GM23248 (cell line): ENCODE measurements around the gene SNRNP35. TPM values are rescaled to one million over a fixed set of nuclear protein-coding genes. Genes with fewer than 3 reads are reported as not detected.
"Not testable (repeated sequence)": the region's sequence is repeated elsewhere in the genome, so short reads cannot be mapped to it uniquely, and the experiment has no call there.

Experiments used
- DNase-seq: peaks from one replicate; pipeline ENCODE4 v3.0.0-alpha.2; 2015
- H2AFZ ChIP-seq: fragments of 200-600 bp; sonication (generic); 2 replicates; pipeline ENCODE4 v1.6.1; 2016; ENCODE audit warnings: antibody characterized with exemption
- H3F3A ChIP-seq: fragments of 200-600 bp; sonication (generic); 2 replicates; pipeline ENCODE4 v1.6.1; 2016; ENCODE audit warnings: mild to moderate bottlenecking, antibody characterized with exemption, mixed run types; ENCODE audit not compliant: insufficient read depth
- H3K27ac ChIP-seq: fragments of 200-600 bp; sonication (generic); 2 replicates; pipeline ENCODE4 v1.5.1; 2016; ENCODE audit warnings: mild to moderate bottlenecking
- H3K27me3 ChIP-seq: fragments of 200-600 bp; sonication (generic); replicated peaks from 2 replicates; pipeline ENCODE4 v1.6.1; 2016; ENCODE audit warnings: mild to moderate bottlenecking; ENCODE audit not compliant: insufficient read depth
- H3K36me3 ChIP-seq: fragments of 200-600 bp; sonication (generic); 2 replicates; pipeline ENCODE4 v1.6.1; 2016; ENCODE audit warnings: low read depth, mild to moderate bottlenecking
- H3K4me1 ChIP-seq: fragments of 200-600 bp; sonication (generic); 2 replicates; pipeline ENCODE4 v1.6.1; 2016; ENCODE audit warnings: mild to moderate bottlenecking; ENCODE audit not compliant: insufficient read depth
- H3K4me2 ChIP-seq: fragments of 200-600 bp; sonication (generic); one replicate; pipeline ENCODE4 v1.6.1; 2016; ENCODE audit warnings: mild to moderate bottlenecking; ENCODE audit not compliant: unreplicated experiment
- H3K4me3 ChIP-seq: fragments of 200-600 bp; sonication (generic); 2 replicates; pipeline ENCODE4 v1.5.1; 2016; ENCODE audit warnings: mild to moderate bottlenecking
- H3K79me2 ChIP-seq: fragments of 200-600 bp; sonication (generic); 2 replicates; pipeline ENCODE4 v1.6.1; 2016; ENCODE audit warnings: mild to moderate bottlenecking; ENCODE audit not compliant: insufficient read depth
- H3K9ac ChIP-seq: fragments of 200-600 bp; sonication (generic); 2 replicates; pipeline ENCODE4 v1.6.1; 2016; ENCODE audit warnings: mild to moderate bottlenecking
- H3K9me2 ChIP-seq: fragments of 200-600 bp; sonication (generic); 2 replicates; pipeline ENCODE4 v1.6.1; 2016; ENCODE audit warnings: mixed run types, mild to moderate bottlenecking, moderate library complexity; ENCODE audit not compliant: insufficient read depth
- H3K9me3 ChIP-seq: fragments of 200-600 bp; sonication (generic); one replicate; pipeline ENCODE4 v1.6.1; 2017; ENCODE audit warnings: low read depth
- H4K20me1 ChIP-seq: fragments of 200-600 bp; sonication (generic); 2 replicates; pipeline ENCODE4 v1.6.0; 2016; ENCODE audit not compliant: insufficient read depth
- EZH2 ChIP-seq: fragments of 200-600 bp; sonication (generic); IDR thresholded peaks from 2 replicates; pipeline ENCODE4 v1.6.1; 2018; ENCODE audit warnings: antibody characterized with exemption, mild to moderate bottlenecking; ENCODE audit not compliant: insufficient read depth, poor library complexity, severe bottlenecking
- EZH2phosphoT487 ChIP-seq: fragments of 200-600 bp; sonication (generic); IDR thresholded peaks from 2 replicates; pipeline ENCODE4 v1.6.1; 2018; ENCODE audit warnings: antibody characterized with exemption, moderate library complexity, mild to moderate bottlenecking, low read depth; ENCODE audit not compliant: insufficient read depth
- WGBS, 2 experiments: methylation state at CpG; one replicate each; pipeline ENCODE4 v1.1.6; 2015 to 2017; ENCODE audit warnings: low lambda C conversion rate in 2 of 2, low coverage in 1 of 2; ENCODE audit errors: missing lambda C conversion rate in 2 of 2; 5-methylcytosine and 5-hydroxymethylcytosine counted together
- in situ Hi-C: fragments of 300-500 bp; cut with MboI; formaldehyde crosslinking; loops from 2 replicates; pipeline ENCODE4 v1.15.0; 2020
- polyA plus RNA-seq: library from polyadenylated mRNA; unstranded; fragments of >200 nt; fragmentation: Nextera tagmentation; extraction: Ambion mirVana; gene quantifications from 2 replicates; pipeline ENCODE4 v1.2.1, GENCODE V29; 2016
- total RNA-seq: library from RNA; depleted of rRNA; stranded (reverse); fragments of >200 nt; shearing (Covaris generic); gene quantifications from 2 replicates; pipeline ENCODE4 v1.2.3, GENCODE V29; 2014; rRNA removed

SNRNP35 gene, protein sequence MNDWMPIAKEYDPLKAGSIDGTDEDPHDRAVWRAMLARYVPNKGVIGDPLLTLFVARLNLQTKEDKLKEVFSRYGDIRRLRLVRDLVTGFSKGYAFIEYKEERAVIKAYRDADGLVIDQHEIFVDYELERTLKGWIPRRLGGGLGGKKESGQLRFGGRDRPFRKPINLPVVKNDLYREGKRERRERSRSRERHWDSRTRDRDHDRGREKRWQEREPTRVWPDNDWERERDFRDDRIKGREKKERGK
- total RNA-seq (9.8 and 19.0 TPM in 2 replicates), polyA plus RNA-seq (17.6 and 20.0 TPM in 2 replicates)

GRCh38 chr12:123457980-123458779, at the start of gene SNRNP35:
Gene SNRNP35 (plus strand): TSS chr12:123458139. CDS start chr12:123465541, 7,402 bp downstream.
- peak; percentile 94 for DNase-seq
- Histone ChIP-seq H3K4me3 (peak within 1 kb of the TSS; percentile 88), H3K79me2 (peaks cover 42% of the 10 kb centered on the region), H4K20me1 (no peaks in the 10 kb centered on the region; the same call in 1 of the 2 replicates), H3K9me2 (no peaks in the 10 kb centered on the region), H3F3A (no peaks in the 10 kb centered on the region; the same call in 1 of the 2 replicates), H2AFZ (peak within 1 kb of the TSS; percentile 90), H3K4me2 (peak within 1 kb of the TSS; percentile 91), H3K9ac (peak within 1 kb of the TSS; percentile 97), H3K4me1 (peaks cover 6% of the 10 kb centered on the region; the same call in 1 of the 2 replicates), H3K27ac (peak within 1 kb of the TSS; percentile 98), H3K27me3 (no peaks in the 10 kb centered on the region), H3K36me3 (no peaks in the 10 kb centered on the region), H3K9me3 (no peaks in the 10 kb centered on the region)
- in situ Hi-C loops: no loop called here
- TF ChIP-seq EZH2phosphoT487 (no peak), EZH2 (no peak)
- 0 to 2% methylated on average over 40 to 48 of the region's 48 CpGs for WGBS, 2 experiments

GRCh38 chr12:123408619-123409018, 49.3 kb upstream of the SNRNP35 start:
- in situ Hi-C loops, H4K20me1 ChIP-seq, H3K9me2 ChIP-seq, H3K9ac ChIP-seq, H3K27me3 ChIP-seq, H2AFZ ChIP-seq, H3K4me2 ChIP-seq, H3K27ac ChIP-seq, DNase-seq, H3K4me3 ChIP-seq, H3K9me3 ChIP-seq, H3K4me1 ChIP-seq: not testable (repeated sequence)
- 92 to 100% methylated on average over 5 to 6 of the region's 7 CpGs for WGBS, 2 experiments
- Histone ChIP-seq H3F3A (peaks cover 26% of the 10 kb centered on the region), H3K79me2 (peaks cover 28% of the 10 kb centered on the region), H3K36me3 (peaks cover 43% of the 10 kb centered on the region)

DNA sequence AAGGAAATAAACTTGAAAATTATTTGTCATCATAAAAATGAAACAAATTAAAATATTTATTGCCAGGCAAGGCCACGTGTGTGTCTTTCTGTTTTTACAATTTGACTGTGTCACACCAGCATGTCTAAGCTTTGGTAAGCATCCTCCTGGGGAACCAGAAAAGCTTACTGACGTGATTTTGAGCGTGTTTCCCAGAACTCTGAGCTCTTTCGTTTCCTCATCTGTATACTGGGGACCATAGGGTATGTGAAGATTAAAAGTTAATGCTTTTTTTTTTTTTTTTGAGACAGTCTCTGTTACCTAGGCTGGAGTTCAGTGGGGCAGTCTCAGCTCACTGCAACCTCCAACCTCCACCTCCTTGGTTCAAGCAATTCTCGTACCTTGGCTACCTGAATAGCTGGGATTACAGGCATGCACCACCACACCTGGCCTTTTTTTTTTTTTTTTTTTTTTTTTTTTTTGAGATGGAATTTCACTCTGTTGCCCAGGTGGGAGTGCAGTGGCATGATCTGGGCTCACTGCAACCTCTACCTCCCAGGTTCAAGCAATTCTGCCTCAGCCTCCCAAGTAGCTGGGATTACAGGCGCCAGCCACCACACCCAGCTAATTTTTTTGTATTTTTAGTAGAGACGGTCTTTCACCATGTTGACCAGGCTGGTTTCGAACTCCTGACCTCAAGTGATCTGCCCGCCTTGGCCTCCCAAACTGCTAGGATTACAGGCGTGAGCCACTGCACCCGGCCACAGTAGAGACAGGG, 48.5 kb upstream of the SNRNP35 start:
- H2AFZ ChIP-seq, DNase-seq, H3K27ac ChIP-seq, H3K9ac ChIP-seq, H3K9me3 ChIP-seq, in situ Hi-C loops, H3K9me2 ChIP-seq, H3K4me2 ChIP-seq, H3K27me3 ChIP-seq, H4K20me1 ChIP-seq, H3K4me1 ChIP-seq, H3K4me3 ChIP-seq: not testable (repeated sequence)
- Histone ChIP-seq H3K36me3 (peaks cover 34% of the 10 kb centered on the region), H3K79me2 (peaks cover 20% of the 10 kb centered on the region), H3F3A (peaks cover 22% of the 10 kb centered on the region)
- 88% methylated on average over 11 of the region's 11 CpGs for WGBS, 2 experiments

DNA sequence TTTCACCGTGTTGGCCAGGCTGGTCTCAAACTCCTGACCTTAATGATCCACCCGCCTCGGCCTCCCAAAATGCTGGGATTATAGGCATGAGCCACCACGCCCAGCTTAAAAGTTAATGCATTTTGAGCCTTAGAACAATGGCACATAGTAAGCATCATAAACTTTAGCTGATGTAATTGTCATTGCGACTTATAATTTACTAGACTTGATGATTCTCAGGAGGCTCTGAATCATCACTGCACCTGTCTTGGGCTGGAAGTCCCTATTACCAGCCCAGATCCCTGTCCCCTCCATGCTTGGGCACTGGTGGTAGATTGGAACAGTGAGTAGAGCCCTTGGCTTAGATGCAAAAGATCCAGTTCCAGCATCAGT, 47.9 kb upstream of the SNRNP35 start:
- Histone ChIP-seq H2AFZ (no peak overlapping the region), H3K9me2 (no peaks in the 10 kb centered on the region), H3K4me3 (no peak overlapping the region), H3K9ac (no peak overlapping the region), H4K20me1 (no peaks in the 10 kb centered on the region), H3F3A (peaks cover 22% of the 10 kb centered on the region), H3K9me3 (no peaks in the 10 kb centered on the region), H3K27ac (no peak overlapping the region), H3K36me3 (peaks cover 28% of the 10 kb centered on the region), H3K4me1 (no peaks in the 10 kb centered on the region), H3K79me2 (peaks cover 14% of the 10 kb centered on the region), H3K27me3 (no peaks in the 10 kb centered on the region), H3K4me2 (no peak overlapping the region)
- in situ Hi-C loops: no loop called here
- 98% methylated on average over 5 of the region's 5 CpGs for WGBS, 2 experiments
- DNase-seq: no peak
- no peak for TF ChIP-seq EZH2phosphoT487
- TF ChIP-seq EZH2: no peak
